SH-SY5Y (cell line): ENCODE data around the gene SALL2.

Experiments used
- GATA2 ChIP-seq: IDR thresholded peaks from 2 replicates; pipeline ENCODE4 v1.6.1; 2011; ENCODE audit warnings: mild to moderate bottlenecking, low read depth, low read length
- GATA3 ChIP-seq: IDR thresholded peaks from 2 replicates; pipeline ENCODE4 v1.6.1; 2011; ENCODE audit warnings: low read depth, mild to moderate bottlenecking, low read length, moderate library complexity

Gene SALL2

GRCh38 chr14:21525962-21526671 is at the start of gene SALL2:
SALL2 (minus strand) TSS chr14:21526346; CDS start chr14:21526127, 219 bp downstream.
- TF ChIP-seq GATA3 (no peak), GATA2 (no peak)

GRCh38 chr14:21575661-21576060 is 49.5 kb upstream of the SALL2 start:
- no peak for TF ChIP-seq GATA2
- no peak for TF ChIP-seq GATA3

GRCh38 chr14:21572604-21573003 is 46.5 kb upstream of the SALL2 start:
- TF ChIP-seq GATA3 = no peak
- TF ChIP-seq GATA2 = no peak

- no peak for TF ChIP-seq GATA2
- TF ChIP-seq GATA3 = no peak
Measured at GRCh38 chr14:21558703-21559170, 32.6 kb upstream of the SALL2 start.

GRCh38 chr14:21557084-21557901 is 31.1 kb upstream of the SALL2 start:
- TF ChIP-seq GATA2 = no peak
- no peak for TF ChIP-seq GATA3

GRCh38 chr14:21556378-21557083 is 30.4 kb upstream of the SALL2 start:
- TF ChIP-seq GATA3 (no peak), GATA2 (no peak)

- TF ChIP-seq GATA3 (no peak), GATA2 (no peak)
Measured at GRCh38 chr14:21553266-21553665, 27.1 kb upstream of the SALL2 start.

GRCh38 chr14:21543963-21544362 is 17.8 kb upstream of the SALL2 start:
- TF ChIP-seq GATA2 (no peak), GATA3 (no peak)

- TF ChIP-seq GATA3 (no peak), GATA2 (no peak)
Measured at GRCh38 chr14:21543521-21543960, 17.4 kb upstream of the SALL2 start.

GRCh38 chr14:21541413-21542074 is 15.4 kb upstream of the SALL2 start:
- no peak for TF ChIP-seq GATA3
- TF ChIP-seq GATA2 = no peak

- no peak for TF ChIP-seq GATA3
- no peak for TF ChIP-seq GATA2
Measured at GRCh38 chr14:21539189-21539940, 13.2 kb upstream of the SALL2 start.

GRCh38 chr14:21537090-21537424 is 10.9 kb upstream of the SALL2 start:
- TF ChIP-seq GATA2 (no peak), GATA3 (no peak)

- no peak for TF ChIP-seq GATA2
- TF ChIP-seq GATA3 = no peak
Measured at GRCh38 chr14:21536418-21537089, 10.4 kb upstream of the SALL2 start.
